Thyroid gland (tissue), 4 donors: ENCODE data around the gene ZSCAN2. TPM values are rescaled to one million over a fixed set of nuclear protein-coding genes. Genes with fewer than 3 reads are reported as not detected.

ENCODE experiments used
- DNase-seq, 2 donors: peaks; one replicate each; pipeline ENCODE4 v3.0.0-alpha.2; 2019
- H3K27ac ChIP-seq, 3 donors: fragments of 200-600 bp; sonication (generic); 1 replicate in 2 of 3; 2 replicates in 1 of 3; pipeline ENCODE4 v1.5.1; 2016 to 2019; ENCODE audit warnings: mild to moderate bottlenecking in 1 of 3, moderate library complexity in 1 of 3
- H3K27me3 ChIP-seq: fragments of 200-600 bp; sonication (generic); one replicate; pipeline ENCODE4 v1.5.1; 2019
- H3K36me3 ChIP-seq, 2 donors: fragments of 200-600 bp; sonication (generic); one replicate each; pipeline ENCODE4 v1.5.1; 2016 to 2019
- H3K4me1 ChIP-seq, 2 donors: fragments of 200-600 bp; sonication (generic); one replicate each; pipeline ENCODE4 v1.5.1; 2017 to 2019
- H3K4me3 ChIP-seq, 3 donors: fragments of 200-600 bp; sonication (generic); replicated peaks in 1 of 3; 1 replicate in 2 of 3; 2 replicates in 1 of 3; pipeline ENCODE4 v1.5.1; 2016; ENCODE audit warnings: mild to moderate bottlenecking in 1 of 3
- H3K9me3 ChIP-seq: fragments of 200-600 bp; sonication (generic); one replicate; pipeline ENCODE4 v1.5.1; 2017
- POLR2A ChIP-seq, 2 donors: fragments of 450-650 bp; IDR thresholded peaks; one replicate each; pipeline ENCODE4 v1.6.1; 2017; ENCODE audit warnings: antibody characterized with exemption in 2 of 2, mild to moderate bottlenecking in 2 of 2, moderate library complexity in 1 of 2
- WGBS, 2 donors: methylation state at CpG; one replicate each; pipeline ENCODE4 v1.1.5; 2017; 5-methylcytosine and 5-hydroxymethylcytosine counted together
- intact Hi-C: fragments of 100-400 bp; cut with DNase I; formaldehyde crosslinking; loops from one replicate; pipeline ENCODE4 v1.15.1; 2023
- total RNA-seq, 4 donors: library from RNA; depleted of rRNA; stranded (reverse); fragments of >200 nt; gene quantifications; one replicate each; pipeline ENCODE4 v1.2.3, GENCODE V29; 2016
- TF ChIP-seq, protein P1 (sequence below), 6 experiments: fragments of 200-600 bp in 3 of 6; fragments of 450-650 bp in 3 of 6; sonication (generic) in 3 of 6; IDR thresholded peaks; one replicate each; pipeline ENCODE4 v1.5.1; 2016 to 2019; ENCODE audit warnings: antibody characterized with exemption in 6 of 6, mild to moderate bottlenecking in 2 of 6, inconsistent platforms in 1 of 6, moderate library complexity in 1 of 6

ZSCAN2 gene
- total RNA-seq, 4 donors from 2014 or later = 9.1 to 22.7 (median 11.7) TPM

DNA sequence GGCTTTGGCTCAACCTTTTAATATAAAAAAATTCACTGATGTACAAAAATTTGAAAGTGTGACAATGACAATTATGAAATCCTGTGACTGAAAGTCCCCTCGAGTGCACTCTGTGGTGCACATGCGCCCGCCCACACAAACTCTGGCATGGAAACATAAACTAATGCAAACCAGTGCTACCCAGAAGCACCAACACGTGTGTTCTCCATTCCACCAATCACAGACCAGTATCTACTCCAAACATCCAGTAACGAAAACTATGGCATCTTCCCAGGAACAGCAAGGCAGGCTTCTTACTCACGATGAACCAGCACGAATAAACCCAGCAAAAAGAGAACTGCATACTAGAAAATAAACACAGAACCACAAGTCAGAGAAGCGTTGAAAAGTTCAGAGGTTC, 68.9 kb downstream of the ZSCAN2 start:
- H3K27ac ChIP-seq = peak overlapping the region; percentile 75 to 89 (median 79)
- H3K4me1 ChIP-seq = peaks cover 12 to 20% of the 10 kb centered on the region in 2 donors
- intact Hi-C loops = no loop called here
- no peaks in the 10 kb centered on the region for H3K27me3 ChIP-seq
- DNase-seq = no peak
- no peaks in the 10 kb centered on the region for H3K9me3 ChIP-seq
- H3K4me3 ChIP-seq = no peak overlapping the region
- WGBS, 2 donors = 88 to 90% methylated on average over 8 of the region's 8 CpGs
- H3K36me3 ChIP-seq = peaks cover 0 to 2% of the 10 kb centered on the region in 2 donors
- TF ChIP-seq POLR2A (IDR thresholded peaks at IDR 0.05) = no peak
- TF ChIP-seq, protein P1, sequence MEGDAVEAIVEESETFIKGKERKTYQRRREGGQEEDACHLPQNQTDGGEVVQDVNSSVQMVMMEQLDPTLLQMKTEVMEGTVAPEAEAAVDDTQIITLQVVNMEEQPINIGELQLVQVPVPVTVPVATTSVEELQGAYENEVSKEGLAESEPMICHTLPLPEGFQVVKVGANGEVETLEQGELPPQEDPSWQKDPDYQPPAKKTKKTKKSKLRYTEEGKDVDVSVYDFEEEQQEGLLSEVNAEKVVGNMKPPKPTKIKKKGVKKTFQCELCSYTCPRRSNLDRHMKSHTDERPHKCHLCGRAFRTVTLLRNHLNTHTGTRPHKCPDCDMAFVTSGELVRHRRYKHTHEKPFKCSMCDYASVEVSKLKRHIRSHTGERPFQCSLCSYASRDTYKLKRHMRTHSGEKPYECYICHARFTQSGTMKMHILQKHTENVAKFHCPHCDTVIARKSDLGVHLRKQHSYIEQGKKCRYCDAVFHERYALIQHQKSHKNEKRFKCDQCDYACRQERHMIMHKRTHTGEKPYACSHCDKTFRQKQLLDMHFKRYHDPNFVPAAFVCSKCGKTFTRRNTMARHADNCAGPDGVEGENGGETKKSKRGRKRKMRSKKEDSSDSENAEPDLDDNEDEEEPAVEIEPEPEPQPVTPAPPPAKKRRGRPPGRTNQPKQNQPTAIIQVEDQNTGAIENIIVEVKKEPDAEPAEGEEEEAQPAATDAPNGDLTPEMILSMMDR (IDR thresholded peaks at IDR 0.05) = no peak

DNA sequence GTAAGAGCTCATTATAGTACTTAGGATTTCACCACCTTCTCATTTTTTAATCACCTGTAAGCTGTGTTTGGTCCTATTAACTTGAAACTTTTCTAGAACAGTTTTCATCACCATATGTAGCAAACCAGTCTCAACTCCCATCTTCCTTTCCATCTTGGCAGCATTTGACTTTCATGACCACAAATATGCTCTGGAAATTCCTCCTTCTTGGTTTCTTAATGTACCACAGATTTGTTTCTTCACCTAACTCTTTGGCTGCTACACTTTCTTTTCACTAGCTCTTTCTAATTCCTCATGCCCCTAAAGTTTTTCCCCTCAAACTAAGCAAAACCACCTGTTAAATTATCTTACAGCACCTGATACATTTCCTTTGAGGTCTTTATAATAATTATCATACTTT, 70.4 kb downstream of the ZSCAN2 start:
- H3K9me3 ChIP-seq = no peaks in the 10 kb centered on the region
- H3K4me3 ChIP-seq = no peak overlapping the region
- H3K4me1 ChIP-seq = peaks cover 12 to 20% of the 10 kb centered on the region in 2 donors
- no peaks in the 10 kb centered on the region for H3K36me3 ChIP-seq
- no peak for TF ChIP-seq POLR2A (IDR thresholded peaks at IDR 0.05)
- TF ChIP-seq, protein P1 (IDR thresholded peaks at IDR 0.05) = no peak
- H3K27me3 ChIP-seq = no peaks in the 10 kb centered on the region
- peak overlapping the region; percentile 2 to 45 (median 13) for H3K27ac ChIP-seq
- no peak for DNase-seq
- intact Hi-C loops = no loop called here

Other genes with a start within 250 kb of the ZSCAN2 start
- 10 to 100 TPM; 37.5 to 63.3 (median 41.1) TPM for gene WDR73, start 53.3 kb downstream of the ZSCAN2 start, total RNA-seq
- 10 to 100 TPM; 12.9 to 43.4 (median 23.5) TPM for gene NMB, start 57.2 kb downstream of the ZSCAN2 start, total RNA-seq
- gene SEC11A, start 115.1 kb downstream of the ZSCAN2 start, total RNA-seq = 100 to 1,000 TPM; 170 to 304 (median 182) TPM
- 10 to 100 TPM; 18.3 to 28.0 (median 21.2) TPM for gene ZNF592, start 147.6 kb downstream of the ZSCAN2 start, total RNA-seq
- gene ALPK3, start 216.3 kb downstream of the ZSCAN2 start, total RNA-seq = 10 to 100 TPM in 1 of 4 donors, 1 to 10 TPM in 3; 5.8 to 10.4 (median 7.4) TPM